HEK293 (cell line): ENCODE measurements around the gene BOK.

Source experiments
- CTCF ChIP-seq: fragments of 450-650 bp; formaldehyde crosslinking; IDR thresholded peaks from 2 replicates; pipeline ENCODE4 v1.5.1; 2016; ENCODE audit warnings: missing biosample characterization, missing genetic modification characterization
- SCRT2 ChIP-seq: fragments of 450-650 bp; formaldehyde crosslinking; IDR thresholded peaks from 2 replicates; pipeline ENCODE4 v1.5.1; 2016; ENCODE audit warnings: missing biosample characterization, missing genetic modification characterization
- SETDB1 ChIP-seq: IDR thresholded peaks from one replicate; pipeline ENCODE4 v1.6.1; 2017; ENCODE audit warnings: mild to moderate bottlenecking, low read length, moderate library complexity, mixed read lengths; ENCODE audit not compliant: insufficient read length
- ZNF600 ChIP-seq: fragments of 450-650 bp; formaldehyde crosslinking; IDR thresholded peaks from 2 replicates; pipeline ENCODE4 v1.5.1; 2016; ENCODE audit warnings: missing biosample characterization, missing genetic modification characterization
- ZNF639 ChIP-seq: fragments of 450-650 bp; formaldehyde crosslinking; IDR thresholded peaks from 2 replicates; pipeline ENCODE4 v1.5.1; 2016; ENCODE audit warnings: missing biosample characterization, missing genetic modification characterization

- TF ChIP-seq SETDB1 (no peak), CTCF (tag by site-specific recombination) (no peak), SCRT2 (no peak), ZNF600 (tag by site-specific recombination) (no peak), ZNF639 (no peak)
Measured at GRCh38 chr2:241584436-241584835, 25.9 kb downstream of the BOK start.
